ENCODE data around the gene RITA1.
A peak's percentile ranks its signal among the peaks of the same experiment; 100 is the strongest.

RITA1 gene

GRCh38 chr12:113149361-113150150 is 36.0 kb upstream of the RITA1 start, which contains the start of gene CFAP73:
CFAP73 (plus strand) TSS chr12:113149724; CDS start chr12:113149858, 134 bp downstream.
- no peak for FAIRE-seq
- TF ChIP-seq, protein P1, sequence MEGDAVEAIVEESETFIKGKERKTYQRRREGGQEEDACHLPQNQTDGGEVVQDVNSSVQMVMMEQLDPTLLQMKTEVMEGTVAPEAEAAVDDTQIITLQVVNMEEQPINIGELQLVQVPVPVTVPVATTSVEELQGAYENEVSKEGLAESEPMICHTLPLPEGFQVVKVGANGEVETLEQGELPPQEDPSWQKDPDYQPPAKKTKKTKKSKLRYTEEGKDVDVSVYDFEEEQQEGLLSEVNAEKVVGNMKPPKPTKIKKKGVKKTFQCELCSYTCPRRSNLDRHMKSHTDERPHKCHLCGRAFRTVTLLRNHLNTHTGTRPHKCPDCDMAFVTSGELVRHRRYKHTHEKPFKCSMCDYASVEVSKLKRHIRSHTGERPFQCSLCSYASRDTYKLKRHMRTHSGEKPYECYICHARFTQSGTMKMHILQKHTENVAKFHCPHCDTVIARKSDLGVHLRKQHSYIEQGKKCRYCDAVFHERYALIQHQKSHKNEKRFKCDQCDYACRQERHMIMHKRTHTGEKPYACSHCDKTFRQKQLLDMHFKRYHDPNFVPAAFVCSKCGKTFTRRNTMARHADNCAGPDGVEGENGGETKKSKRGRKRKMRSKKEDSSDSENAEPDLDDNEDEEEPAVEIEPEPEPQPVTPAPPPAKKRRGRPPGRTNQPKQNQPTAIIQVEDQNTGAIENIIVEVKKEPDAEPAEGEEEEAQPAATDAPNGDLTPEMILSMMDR (IDR thresholded peaks at IDR 0.05; ENCODE audit: insufficient read depth, missing control alignments) = no peak
- DNase-seq (ENCODE audit: insufficient read length, low spot score) = peak; percentile 57

DNA sequence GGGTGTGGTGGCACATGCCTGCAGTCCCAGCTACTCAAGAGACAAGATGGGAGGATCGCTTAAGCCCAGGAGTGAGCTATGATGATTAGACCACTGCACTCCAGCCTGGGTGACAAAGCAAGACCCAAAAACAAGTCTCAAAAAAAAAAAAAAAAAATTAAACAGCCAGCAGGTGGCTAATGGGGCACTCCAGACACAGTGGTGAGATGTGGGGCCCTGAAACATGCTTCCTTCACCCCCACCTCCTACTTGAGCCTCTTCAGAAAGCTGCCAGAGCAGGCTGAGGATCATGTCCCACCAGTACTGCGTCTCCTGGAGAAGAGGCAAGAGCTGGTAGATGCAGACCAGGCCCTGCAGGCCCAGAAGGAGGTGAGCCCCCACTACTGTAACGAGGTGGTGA is 33.9 kb upstream of the RITA1 start:
- FAIRE-seq = no peak
- TF ChIP-seq, protein P1 (IDR thresholded peaks at IDR 0.05; ENCODE audit: insufficient read depth, missing control alignments) = no peak
- DNase-seq (ENCODE audit: insufficient read length, low spot score) = no peak

- FAIRE-seq (no peak), DNase-seq (ENCODE audit: insufficient read length, low spot score) (no peak)
- TF ChIP-seq, protein P1 (IDR thresholded peaks at IDR 0.05; ENCODE audit: insufficient read depth, missing control alignments) = no peak
These were observed 33.2 kb upstream of the RITA1 start for GRCh38 chr12:113152196-113152834.

- TF ChIP-seq, protein P1 (IDR thresholded peaks at IDR 0.05; ENCODE audit: insufficient read depth, missing control alignments) = peak; percentile 32
- DNase-seq (ENCODE audit: insufficient read length, low spot score) (peak; percentile 79), FAIRE-seq (no peak)
These were observed 32.4 kb upstream of the RITA1 start for GRCh38 chr12:113152835-113153814.

DNA sequence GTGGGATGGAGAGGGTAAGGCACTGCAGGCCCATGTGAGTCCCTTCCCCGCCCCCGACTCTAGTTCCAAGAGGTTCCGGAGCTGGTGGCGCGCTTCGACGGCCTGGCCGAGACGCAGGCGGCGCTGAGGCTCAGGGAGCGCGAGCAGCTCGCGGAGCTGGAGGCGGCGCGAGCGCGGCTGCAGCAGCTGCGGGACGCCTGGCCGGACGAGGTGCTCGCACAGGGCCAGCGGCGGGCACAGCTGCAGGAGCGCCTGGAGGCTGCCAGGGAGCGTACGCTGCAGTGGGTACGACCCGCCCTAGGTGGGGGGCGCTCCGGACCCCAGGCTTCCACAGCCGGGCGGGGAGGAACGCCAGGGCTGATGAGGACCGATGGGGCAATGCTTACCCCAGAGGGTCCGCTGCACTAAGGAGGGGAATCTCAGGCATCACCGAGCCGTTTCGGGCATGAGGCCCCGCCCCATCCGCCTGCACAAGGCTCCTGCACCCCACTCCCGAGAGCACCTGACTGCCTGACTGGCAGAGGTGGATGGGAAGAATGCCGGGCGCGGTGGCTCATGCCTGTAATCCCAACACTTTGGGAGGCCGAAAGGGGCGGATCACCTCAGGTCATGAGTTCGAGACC is 31.1 kb upstream of the RITA1 start:
- FAIRE-seq (no peak), DNase-seq (ENCODE audit: insufficient read length, low spot score) (no peak)
- TF ChIP-seq, protein P1 (IDR thresholded peaks at IDR 0.05; ENCODE audit: insufficient read depth, missing control alignments) = no peak

GRCh38 chr12:113155060-113155459 is 30.5 kb upstream of the RITA1 start:
- DNase-seq (ENCODE audit: insufficient read length, low spot score) (no peak), FAIRE-seq (no peak)
- TF ChIP-seq, protein P1 (IDR thresholded peaks at IDR 0.05; ENCODE audit: insufficient read depth, missing control alignments) = no peak
